ENCODE measurements around the gene AQP12A.

DNA sequence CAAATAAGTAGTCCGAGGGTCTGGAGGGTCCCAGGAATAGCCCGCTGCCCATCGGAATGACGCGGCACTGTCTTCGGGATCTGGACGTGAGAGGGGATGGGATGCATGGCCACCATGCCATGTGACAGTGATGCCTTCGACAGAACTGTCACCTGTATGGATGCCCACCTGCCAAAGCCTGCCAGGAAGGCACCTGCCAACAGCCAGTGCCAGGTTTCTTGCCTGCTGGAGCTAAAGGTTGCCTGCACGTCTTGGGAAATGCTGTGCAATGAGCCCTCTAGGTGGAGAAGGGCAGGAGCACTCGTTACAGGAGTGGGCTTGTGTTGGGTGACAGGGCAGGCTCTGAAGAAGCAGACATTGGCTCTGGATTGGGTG is 45.9 kb upstream of the AQP12A start:
- TF ChIP-seq, protein P1, sequence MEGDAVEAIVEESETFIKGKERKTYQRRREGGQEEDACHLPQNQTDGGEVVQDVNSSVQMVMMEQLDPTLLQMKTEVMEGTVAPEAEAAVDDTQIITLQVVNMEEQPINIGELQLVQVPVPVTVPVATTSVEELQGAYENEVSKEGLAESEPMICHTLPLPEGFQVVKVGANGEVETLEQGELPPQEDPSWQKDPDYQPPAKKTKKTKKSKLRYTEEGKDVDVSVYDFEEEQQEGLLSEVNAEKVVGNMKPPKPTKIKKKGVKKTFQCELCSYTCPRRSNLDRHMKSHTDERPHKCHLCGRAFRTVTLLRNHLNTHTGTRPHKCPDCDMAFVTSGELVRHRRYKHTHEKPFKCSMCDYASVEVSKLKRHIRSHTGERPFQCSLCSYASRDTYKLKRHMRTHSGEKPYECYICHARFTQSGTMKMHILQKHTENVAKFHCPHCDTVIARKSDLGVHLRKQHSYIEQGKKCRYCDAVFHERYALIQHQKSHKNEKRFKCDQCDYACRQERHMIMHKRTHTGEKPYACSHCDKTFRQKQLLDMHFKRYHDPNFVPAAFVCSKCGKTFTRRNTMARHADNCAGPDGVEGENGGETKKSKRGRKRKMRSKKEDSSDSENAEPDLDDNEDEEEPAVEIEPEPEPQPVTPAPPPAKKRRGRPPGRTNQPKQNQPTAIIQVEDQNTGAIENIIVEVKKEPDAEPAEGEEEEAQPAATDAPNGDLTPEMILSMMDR (IDR thresholded peaks at IDR 0.05) = no peak
- TF ChIP-seq SMC3 (IDR thresholded peaks at IDR 0.05) = no peak
- no peak for TF ChIP-seq RFX5 (IDR thresholded peaks at IDR 0.05)
- no peak for TF ChIP-seq BHLHE40 (IDR thresholded peaks at IDR 0.05; ENCODE audit: low read depth, low read length)
